HG02678 (cell line): Measurements from ENCODE around the gene PDGFD.

ENCODE experiments used
- ATAC-seq: cut with Tn5 transposase; IDR thresholded peaks from one replicate; pipeline ENCODE4 v1.9.1; 2021; ENCODE audit warnings: mild to moderate bottlenecking, moderate library complexity; ENCODE audit not compliant: unreplicated experiment

The PDGFD gene

GRCh38 chr11:103927535-103927934 is 236.4 kb downstream of the PDGFD start:
- no peak for ATAC-seq

DNA sequence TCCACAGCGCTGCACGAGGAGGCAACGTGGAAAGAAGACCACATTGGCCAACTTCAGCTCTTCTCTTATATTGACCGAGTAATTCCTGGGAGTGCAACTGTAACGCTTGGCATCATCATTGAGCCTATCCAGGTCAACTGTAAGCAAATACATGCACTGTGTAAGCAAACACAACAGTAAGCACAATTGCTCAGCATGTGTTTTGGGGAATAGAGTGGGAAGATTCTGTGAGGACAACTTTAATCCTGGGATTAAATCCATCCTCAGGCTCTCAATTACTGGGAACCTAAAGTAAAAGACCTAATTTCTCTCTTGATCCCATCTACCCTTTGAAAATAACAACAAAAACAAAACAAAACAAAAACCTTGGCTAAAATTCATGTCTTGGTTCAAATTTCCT is 237.0 kb downstream of the PDGFD start:
- no peak for ATAC-seq

DNA sequence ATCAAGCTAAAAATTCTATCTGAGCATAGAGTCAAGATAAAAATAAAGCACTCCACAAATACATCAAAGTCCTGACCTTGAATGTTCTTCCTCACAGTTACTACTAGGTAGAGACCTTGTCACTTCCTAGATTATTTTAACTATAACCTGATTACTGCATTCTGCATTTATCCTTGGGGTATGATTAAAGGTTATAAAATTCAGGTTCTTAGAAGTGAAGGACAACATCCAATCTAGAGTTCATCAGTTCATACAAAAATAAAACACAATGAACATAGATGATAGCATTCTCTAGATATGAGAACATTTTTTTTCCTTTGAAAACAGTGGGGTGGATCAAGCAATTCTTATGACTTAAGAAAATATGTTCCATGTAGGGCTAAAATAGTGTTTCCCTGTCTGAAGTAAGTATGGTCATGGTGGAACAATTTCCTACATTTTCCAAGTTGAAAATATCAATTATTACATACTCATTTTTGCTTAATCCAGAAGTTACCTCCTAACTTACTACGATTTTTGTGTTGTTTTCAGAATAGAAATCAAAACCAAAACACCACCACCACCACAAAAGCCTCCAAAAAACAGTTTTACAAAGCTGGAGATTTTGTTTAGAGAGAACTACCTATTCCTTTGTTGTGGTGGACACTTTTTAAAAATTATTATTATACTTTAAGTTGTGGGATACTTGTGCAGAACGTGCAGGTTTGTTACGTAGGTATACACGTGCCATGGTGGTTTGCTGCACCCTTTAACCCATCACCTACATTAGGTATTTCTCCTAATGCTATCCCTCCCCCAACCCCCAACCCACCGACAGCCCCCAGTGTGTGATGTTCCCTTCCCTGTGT is 239.6 kb downstream of the PDGFD start:
- ATAC-seq: no peak

DNA sequence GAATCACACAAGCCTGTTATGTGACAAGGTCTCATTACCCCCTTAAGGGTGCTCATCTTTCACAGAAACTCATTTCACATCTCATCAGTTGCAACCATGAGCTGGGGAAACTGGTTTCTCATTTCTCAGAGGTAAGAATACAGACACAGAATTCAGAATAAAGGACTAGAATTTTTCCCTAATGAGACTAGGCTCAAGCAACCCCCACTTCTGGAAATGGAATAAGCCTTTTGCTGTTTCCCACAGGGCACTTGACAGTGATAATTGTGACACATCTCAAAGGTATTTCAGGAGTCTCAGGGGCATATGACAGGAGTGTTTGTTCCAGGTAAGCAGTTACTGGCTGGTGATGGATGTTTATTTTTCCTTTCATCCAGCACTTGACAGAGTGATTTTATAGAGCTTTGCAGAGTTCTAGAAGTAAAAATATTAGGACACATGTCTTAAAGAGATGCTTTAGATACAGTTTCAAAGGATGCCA is 240.5 kb downstream of the PDGFD start:
- ATAC-seq: no peak

DNA sequence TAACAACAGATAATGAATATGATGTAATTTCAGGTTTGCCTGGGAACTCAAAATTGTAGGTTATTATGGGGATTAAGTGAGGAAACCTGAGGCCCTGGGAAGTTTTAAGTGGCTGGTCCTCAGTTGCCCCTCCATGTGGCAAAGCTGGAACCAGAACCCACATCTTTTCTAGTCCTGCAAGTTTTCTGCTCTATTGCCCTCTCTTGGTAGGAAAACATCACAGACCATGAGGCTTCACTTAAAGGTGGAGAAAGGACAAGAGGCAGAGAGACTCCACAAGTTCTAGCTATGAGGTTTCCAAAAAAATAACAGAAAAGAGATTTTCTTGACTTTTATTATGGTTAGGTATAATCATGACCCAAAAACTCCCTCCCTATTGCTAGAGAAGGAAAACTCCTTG is 243.0 kb downstream of the PDGFD start:
- no peak for ATAC-seq

- peak; percentile 50 for ATAC-seq
Observed at GRCh38 chr11:103920449-103920848, 243.5 kb downstream of the PDGFD start.

GRCh38 chr11:103910721-103911120 is 253.2 kb downstream of the PDGFD start:
- no peak for ATAC-seq

DNA sequence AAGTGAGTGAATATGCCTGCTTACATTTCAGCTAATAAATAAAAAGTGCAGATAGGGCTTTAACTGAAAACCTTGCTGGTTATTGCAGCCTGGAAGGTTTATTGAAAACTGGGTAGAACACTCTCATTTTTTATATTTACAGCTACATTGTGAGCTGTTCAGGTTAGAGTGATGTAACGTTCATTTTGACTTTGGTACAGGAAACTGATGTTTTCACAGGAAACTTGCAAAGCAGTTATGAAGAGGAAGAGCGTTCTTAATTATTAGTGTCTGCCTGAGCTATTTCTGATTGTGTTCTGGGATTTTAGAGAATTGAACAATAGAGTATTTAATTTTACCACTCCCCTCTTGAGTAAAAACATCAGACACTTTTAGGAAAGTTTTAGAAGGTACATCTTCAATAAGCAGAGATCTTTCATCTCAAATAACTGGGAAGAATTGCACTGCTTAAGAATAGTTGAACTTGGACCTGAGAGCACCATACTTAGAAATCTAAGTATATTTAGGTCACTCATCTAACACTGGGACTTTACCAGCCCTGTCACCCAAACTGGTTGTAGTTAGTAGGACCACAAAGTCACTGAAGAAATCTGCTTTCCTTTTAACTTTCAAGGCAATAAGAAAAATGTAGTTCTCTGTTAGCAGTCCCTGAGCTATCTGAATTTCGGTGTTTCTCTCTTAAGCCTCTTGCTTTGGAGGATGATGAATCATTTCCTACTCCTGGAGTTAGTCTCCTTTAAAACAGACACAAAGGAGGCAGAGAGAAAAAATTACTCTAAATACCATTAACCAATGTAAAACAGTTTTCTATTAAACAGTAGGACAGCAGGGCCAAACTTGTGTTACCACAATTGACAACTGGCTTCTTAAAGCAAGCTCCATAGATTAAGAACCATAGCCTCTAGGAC is 256.1 kb downstream of the PDGFD start:
- peak; percentile 13 for ATAC-seq

DNA sequence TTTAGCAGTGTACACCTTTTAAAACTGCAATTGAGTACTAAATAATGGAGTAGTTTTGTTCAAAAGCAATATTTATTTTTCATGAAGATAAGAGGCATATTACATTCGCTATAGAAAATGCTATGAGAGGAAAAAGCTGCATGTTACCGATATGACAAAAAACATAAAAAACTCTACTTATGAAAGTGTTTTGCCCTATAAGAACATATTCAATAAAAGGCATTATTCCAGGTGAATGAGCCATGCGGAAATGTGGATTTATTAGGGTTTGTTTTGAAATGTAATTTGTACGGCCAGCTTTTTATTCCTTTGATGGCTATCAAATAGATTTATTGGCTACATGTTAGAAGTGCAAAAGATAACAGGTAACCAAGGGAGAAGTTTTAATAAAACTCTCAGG is 256.8 kb downstream of the PDGFD start:
- no peak for ATAC-seq

DNA sequence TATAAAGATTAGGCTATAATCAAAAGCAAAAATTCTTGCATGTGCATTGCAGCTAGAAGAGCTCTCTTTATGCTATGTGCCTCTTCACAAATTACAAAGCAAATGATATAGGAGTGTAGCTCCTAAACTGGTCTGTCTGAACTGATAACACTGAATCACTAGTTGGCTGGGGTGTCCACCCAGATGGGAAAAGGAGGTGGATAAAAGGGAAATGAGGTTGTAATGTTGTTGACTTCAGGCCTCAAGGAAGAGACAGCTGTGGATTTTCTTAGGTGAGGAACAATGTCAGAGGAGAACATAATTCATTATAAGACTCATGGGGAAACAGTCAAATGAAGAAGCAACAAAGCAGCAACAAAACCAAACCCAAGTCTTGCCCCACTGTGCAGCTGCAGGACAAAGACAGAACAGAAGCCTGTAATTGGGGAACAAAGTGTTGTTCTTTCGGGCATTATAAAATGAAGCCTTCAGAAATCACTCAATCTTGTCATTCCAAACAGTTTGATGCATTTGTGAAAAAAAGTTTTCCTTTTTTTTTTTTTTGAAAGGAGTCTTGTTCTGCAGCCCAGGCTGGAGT is 257.6 kb downstream of the PDGFD start:
- no peak for ATAC-seq

GRCh38 chr11:103904324-103904667 is 259.7 kb downstream of the PDGFD start:
- ATAC-seq: peak; percentile 79

- peak; percentile 85 for ATAC-seq
Observed at GRCh38 chr11:103903621-103904323, 260.2 kb downstream of the PDGFD start.

DNA sequence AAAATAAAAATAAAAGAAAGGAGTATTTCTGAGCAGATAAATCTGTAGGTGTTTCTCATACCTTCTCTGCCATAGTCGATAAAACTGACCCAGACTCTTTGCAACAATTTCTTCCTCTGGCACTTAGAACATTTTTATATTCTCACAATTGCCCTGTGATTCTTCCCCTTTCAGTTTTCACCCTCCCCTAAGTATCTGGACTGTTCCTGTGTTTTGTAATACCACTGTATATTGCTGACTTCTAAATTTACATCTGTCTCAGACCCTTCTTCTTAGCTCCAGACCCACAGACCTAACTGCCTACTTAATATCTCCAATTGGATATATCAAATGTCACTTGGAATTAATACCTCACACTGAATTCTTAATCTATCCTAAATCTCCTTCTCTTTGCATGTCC is 261.0 kb downstream of the PDGFD start:
- ATAC-seq: no peak

DNA sequence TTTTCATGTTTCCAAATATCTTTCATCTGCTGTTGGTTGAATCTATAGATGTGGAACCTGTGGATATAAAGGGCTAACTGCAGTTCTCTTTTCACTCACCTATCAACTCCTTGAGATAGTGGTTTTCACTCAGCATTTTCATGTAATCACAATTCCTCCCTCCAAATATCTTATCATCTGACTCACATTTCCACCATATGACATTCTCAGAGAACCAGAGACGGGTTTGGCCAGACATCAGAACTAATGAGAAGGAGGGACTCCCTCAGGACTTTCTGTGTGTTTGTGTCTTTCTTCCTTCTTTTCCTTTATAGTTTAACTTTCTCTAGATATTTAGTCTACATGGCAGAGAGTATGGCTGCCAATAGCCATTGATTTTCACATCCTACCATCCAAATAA is 262.3 kb downstream of the PDGFD start:
- no peak for ATAC-seq

- peak; percentile 65 for ATAC-seq
Observed at GRCh38 chr11:103898577-103899336, 265.2 kb downstream of the PDGFD start.

DNA sequence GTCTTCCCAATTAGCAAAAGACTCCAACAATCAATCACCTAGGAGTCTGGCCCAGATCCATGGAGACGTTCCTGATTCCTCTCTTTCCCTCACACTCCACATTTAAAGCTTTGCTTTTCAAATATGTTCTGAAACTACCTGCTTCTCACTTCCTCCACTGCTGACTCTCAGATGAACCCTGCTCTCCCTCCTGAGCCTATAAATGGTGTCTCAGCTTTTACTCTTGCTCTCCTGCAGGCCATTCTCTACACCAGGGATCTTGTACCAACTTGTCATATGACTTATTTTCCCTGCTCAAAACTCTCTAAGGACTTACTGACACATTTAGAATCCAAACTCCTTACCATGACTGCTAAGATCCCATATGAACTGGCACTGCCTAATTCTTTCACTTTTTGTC is 265.9 kb downstream of the PDGFD start:
- peak; percentile 73 for ATAC-seq

DNA sequence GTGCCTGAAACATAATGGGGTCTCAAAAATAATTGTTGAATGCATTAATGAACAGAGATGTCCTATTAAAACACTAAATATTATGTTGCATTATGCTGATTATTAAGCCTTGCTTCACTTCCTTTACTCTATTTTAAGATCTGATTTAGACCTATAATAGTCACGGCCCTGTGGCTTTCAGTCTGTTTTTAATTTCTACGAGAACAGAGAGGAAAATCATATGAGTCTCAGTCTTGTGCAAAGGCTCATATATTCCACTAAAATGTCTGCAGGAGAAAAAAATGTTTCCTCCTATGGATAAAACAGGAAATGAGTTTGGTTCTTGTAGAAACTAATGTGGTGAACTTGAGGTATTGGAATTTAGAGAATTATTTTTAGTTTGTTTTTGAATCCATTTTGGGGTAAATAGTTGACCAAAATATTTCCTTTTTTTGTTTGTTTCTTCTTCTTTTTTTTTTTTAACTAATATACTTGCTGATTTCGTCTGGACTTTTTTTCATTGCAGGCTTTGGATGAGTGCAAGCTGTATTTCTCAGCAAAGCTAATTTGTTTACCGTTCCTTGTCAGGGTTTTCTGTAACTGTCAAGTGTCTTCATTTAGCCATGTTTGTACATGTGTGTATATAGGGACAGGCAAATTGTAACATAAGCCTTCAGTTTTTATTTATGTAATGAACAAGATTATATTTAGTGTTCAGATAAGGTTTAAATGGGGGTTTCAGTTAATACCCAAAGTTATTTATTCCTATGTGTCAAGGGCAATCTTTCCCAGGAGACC is 266.6 kb downstream of the PDGFD start:
- no peak for ATAC-seq

DNA sequence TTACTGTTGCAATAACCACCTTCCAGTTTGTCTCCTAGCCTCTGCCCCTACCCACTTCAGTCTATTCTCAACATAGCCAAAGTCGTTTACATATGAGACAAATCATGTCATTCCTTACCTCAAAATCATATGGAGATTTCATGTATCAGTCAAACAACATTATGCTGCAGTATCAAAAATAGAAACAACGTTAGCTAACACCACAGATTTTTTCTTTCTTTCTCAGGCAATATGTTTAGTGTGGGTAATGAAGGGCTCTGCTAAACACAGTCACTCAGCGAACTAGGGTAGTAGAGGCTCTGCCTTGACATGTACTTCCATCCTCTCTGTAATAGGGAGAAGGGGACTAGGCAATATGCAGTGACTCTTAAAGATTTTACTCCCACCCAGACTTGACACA is 268.8 kb downstream of the PDGFD start:
- no peak for ATAC-seq

- no peak for ATAC-seq
Observed at GRCh38 chr11:103894673-103895072, 269.3 kb downstream of the PDGFD start.
